ENCODE measurements around the gene SIRT3. TPM values are rescaled to one million over a fixed set of nuclear protein-coding genes. Genes with fewer than 3 reads are reported as not detected.

The SIRT3 gene
- total RNA-seq, 1 donor from 2014 or later, result 11.4 TPM

- no peak for DNase-seq (ENCODE audit: low read depth)
- H3K36me3 ChIP-seq (ENCODE audit: control insufficient read depth, insufficient read depth, low read length), result peaks cover 10% of the 10 kb centered on the region
- no peak overlapping the region for H3K4me3 ChIP-seq (ENCODE audit: low read depth, low read length)
- H3K27me3 ChIP-seq (ENCODE audit: control insufficient read depth, insufficient read depth, low read length), result no peaks in the 10 kb centered on the region
- TF ChIP-seq CTCF (IDR thresholded peaks at IDR 0.05; ENCODE audit: insufficient read depth, low read length, poor library complexity, severe bottlenecking), result no peak
Observed at GRCh38 chr11:216081-216974, 19.8 kb downstream of the SIRT3 start.

- Histone ChIP-seq H3K27me3 (ENCODE audit: control insufficient read depth, insufficient read depth, low read length) (no peaks in the 10 kb centered on the region), H3K4me3 (ENCODE audit: low read depth, low read length) (no peak overlapping the region), H3K36me3 (ENCODE audit: control insufficient read depth, insufficient read depth, low read length) (peaks cover 15% of the 10 kb centered on the region)
- no peak for DNase-seq (ENCODE audit: low read depth)
- TF ChIP-seq CTCF (IDR thresholded peaks at IDR 0.05; ENCODE audit: insufficient read depth, low read length, poor library complexity, severe bottlenecking), result no peak
Observed at GRCh38 chr11:215581-216037, 20.5 kb downstream of the SIRT3 start.

GRCh38 chr11:214083-214482 lies 22.1 kb downstream of the SIRT3 start:
- Histone ChIP-seq H3K27me3 (ENCODE audit: control insufficient read depth, insufficient read depth, low read length) (no peaks in the 10 kb centered on the region), H3K4me3 (ENCODE audit: low read depth, low read length) (no peak overlapping the region), H3K36me3 (ENCODE audit: control insufficient read depth, insufficient read depth, low read length) (peaks cover 21% of the 10 kb centered on the region)
- TF ChIP-seq CTCF (IDR thresholded peaks at IDR 0.05; ENCODE audit: insufficient read depth, low read length, poor library complexity, severe bottlenecking), result no peak
- DNase-seq (ENCODE audit: low read depth), result no peak

GRCh38 chr11:213111-213510 lies 23.0 kb downstream of the SIRT3 start:
- no peak for TF ChIP-seq CTCF (IDR thresholded peaks at IDR 0.05; ENCODE audit: insufficient read depth, low read length, poor library complexity, severe bottlenecking)

GRCh38 chr11:212150-213100 lies 23.7 kb downstream of the SIRT3 start:
- no peak for TF ChIP-seq CTCF (IDR thresholded peaks at IDR 0.05; ENCODE audit: insufficient read depth, low read length, poor library complexity, severe bottlenecking)
- H3K27me3 ChIP-seq (ENCODE audit: control insufficient read depth, insufficient read depth, low read length), result no peaks in the 10 kb centered on the region
- no peak for DNase-seq (ENCODE audit: low read depth)
- no peak overlapping the region for H3K4me3 ChIP-seq (ENCODE audit: low read depth, low read length)
- peaks cover 21% of the 10 kb centered on the region for H3K36me3 ChIP-seq (ENCODE audit: control insufficient read depth, insufficient read depth, low read length)

More at GRCh38 chr11:213111-213510, 23.0 kb downstream of the SIRT3 start:
- Histone ChIP-seq H3K4me3 (ENCODE audit: low read depth, low read length) (no peak overlapping the region), H3K36me3 (ENCODE audit: control insufficient read depth, insufficient read depth, low read length) (peaks cover 21% of the 10 kb centered on the region), H3K27me3 (ENCODE audit: control insufficient read depth, insufficient read depth, low read length) (no peaks in the 10 kb centered on the region)
- no peak for DNase-seq (ENCODE audit: low read depth)

All from kidney epithelial cell (primary cell).